IMR-90 (cell line): Measurements from ENCODE around the gene ZFPM1. TPM values are rescaled to one million over a fixed set of nuclear protein-coding genes. Genes with fewer than 3 reads are reported as not detected.

Source experiments
- ATAC-seq: fragments of 200-7000 bp; cut with Tn5 transposase; 2 replicates; pipeline ENCODE4 v1.9.1; 2020; ENCODE audit warnings: low read depth, mild to moderate bottlenecking, moderate library complexity
- BruUV-seq: library from RNA; stranded (reverse); fragments of 400-500 nt; replicated peaks from 2 replicates; lab custom pipeline; 2021; lab: Mats Ljungman, UMichigan
- CTCF ChIA-PET: fragments of 300-600 bp; formaldehyde crosslinking; extraction: SDS; loops from one replicate; lab custom pipeline; 2021; ENCODE audit warnings: antibody characterized with exemption; lab: Yijun Ruan, JAX
- POLR2A ChIA-PET: fragments of 300-600 bp; sonication (Branson Sonifier 250); formaldehyde crosslinking; loops from one replicate; lab custom pipeline; 2022; ENCODE audit warnings: antibody characterized with exemption; ENCODE audit not compliant: unreplicated experiment; lab: Charles Lee
- DNase-seq: peaks from one replicate; pipeline ENCODE4 v3.0.0; 2013
- H2AFZ ChIP-seq: replicated peaks from 2 replicates; pipeline ENCODE3; 2013; ENCODE audit warnings: low read length, mild to moderate bottlenecking; ENCODE audit not compliant: poor library complexity
- H2AK5ac ChIP-seq: 2 replicates; pipeline ENCODE4 v1.6.1; 2013; ENCODE audit warnings: low read depth, low read length, inconsistent platforms
- H2AK9ac ChIP-seq: replicated peaks from 2 replicates; pipeline ENCODE3; 2013; ENCODE audit warnings: mild to moderate bottlenecking, low read depth, low read length, moderate library complexity; ENCODE audit not compliant: poor library complexity
- H2BK120ac ChIP-seq: 2 replicates; pipeline ENCODE4 v1.6.1; 2013; ENCODE audit warnings: low read depth, low read length, inconsistent platforms
- H2BK15ac ChIP-seq: 3 replicates; pipeline ENCODE4 v1.6.1; 2013; ENCODE audit warnings: low read depth, low read length, inconsistent platforms
- H2BK20ac ChIP-seq: 2 replicates; pipeline ENCODE4 v1.6.1; 2013; ENCODE audit warnings: low read depth, mild to moderate bottlenecking, inconsistent platforms, low read length, moderate library complexity
- H2BK5ac ChIP-seq: 2 replicates; pipeline ENCODE4 v1.6.1; 2013; ENCODE audit warnings: mild to moderate bottlenecking, low read depth, low read length, inconsistent platforms; ENCODE audit not compliant: poor library complexity, severe bottlenecking
- H3K14ac ChIP-seq: replicated peaks from 2 replicates; pipeline ENCODE4 v1.6.1; 2013; ENCODE audit warnings: low read depth, low read length, inconsistent platforms
- H3K18ac ChIP-seq: 2 replicates; pipeline ENCODE4 v1.6.1; 2013; ENCODE audit warnings: low read depth, low read length, control low read depth
- H3K23ac ChIP-seq: 2 replicates; pipeline ENCODE4 v1.6.1; 2013; ENCODE audit warnings: low read depth, low read length, inconsistent platforms
- H3K27ac ChIP-seq: 2 replicates; pipeline ENCODE4 v1.5.1; 2013; ENCODE audit warnings: mild to moderate bottlenecking, control low read depth, low read length; ENCODE audit not compliant: insufficient read depth
- H3K27me3 ChIP-seq: 2 replicates; pipeline ENCODE4 v1.6.1; 2013; ENCODE audit warnings: low read length; ENCODE audit not compliant: control insufficient read depth, insufficient read depth
- H3K36me3 ChIP-seq: 2 replicates; pipeline ENCODE4 v1.6.1; 2013; ENCODE audit warnings: low read length, mixed read lengths; ENCODE audit not compliant: control insufficient read depth, insufficient read depth
- H3K4ac ChIP-seq: 2 replicates; pipeline ENCODE4 v1.6.1; 2013; ENCODE audit warnings: low read depth, low read length, inconsistent platforms
- H3K4me1 ChIP-seq: 2 replicates; pipeline ENCODE4 v1.6.1; 2013; ENCODE audit warnings: low read length, mixed read lengths; ENCODE audit not compliant: control insufficient read depth, insufficient read depth
- H3K4me2 ChIP-seq: 2 replicates; pipeline ENCODE4 v1.6.1; 2013; ENCODE audit warnings: low read depth, mild to moderate bottlenecking, control low read depth, low read length, moderate library complexity
- H3K4me3 ChIP-seq: 2 replicates; pipeline ENCODE4 v1.5.1; 2013; ENCODE audit warnings: low read depth, mild to moderate bottlenecking, control low read depth, low read length, moderate library complexity; ENCODE audit not compliant: insufficient read depth
- H3K56ac ChIP-seq: 2 replicates; pipeline ENCODE4 v1.6.1; 2013; ENCODE audit warnings: low read length, inconsistent platforms; ENCODE audit not compliant: insufficient read depth; ENCODE audit errors: extremely low read depth
- H3K79me1 ChIP-seq, 2 experiments: 2 replicates each; pipeline ENCODE4 v1.6.1; 2013; ENCODE audit warnings: low read length in 2 of 2, inconsistent platforms in 1 of 2, low read depth in 1 of 2
- H3K9ac ChIP-seq: 2 replicates; pipeline ENCODE4 v1.6.1; 2013; ENCODE audit warnings: low read depth, low read length, control low read depth
- H3K9me1 ChIP-seq: 2 replicates; pipeline ENCODE4 v1.6.1; 2013; ENCODE audit warnings: low read length, inconsistent platforms; ENCODE audit not compliant: insufficient read depth
- H3K9me3 ChIP-seq: 2 replicates; pipeline ENCODE4 v1.6.1; 2013; ENCODE audit warnings: low read length; ENCODE audit not compliant: control insufficient read depth, insufficient read depth
- H4K20me1 ChIP-seq: 2 replicates; pipeline ENCODE4 v1.6.1; 2013; ENCODE audit warnings: low read length, inconsistent platforms; ENCODE audit not compliant: insufficient read depth
- H4K5ac ChIP-seq: 2 replicates; pipeline ENCODE4 v1.6.1; 2013; ENCODE audit warnings: mild to moderate bottlenecking, low read depth, low read length, control low read depth
- H4K8ac ChIP-seq, 2 experiments: 2 replicates each; pipeline ENCODE4 v1.6.1; 2013; ENCODE audit warnings: low read depth in 2 of 2, low read length in 2 of 2, control low read depth in 1 of 2, inconsistent platforms in 1 of 2
- H4K91ac ChIP-seq: 2 replicates; pipeline ENCODE4 v1.6.1; 2013; ENCODE audit warnings: low read depth, low read length, inconsistent platforms; ENCODE audit not compliant: insufficient read depth
- BHLHE40 ChIP-seq: fragments of 150-350 bp; IDR thresholded peaks from 2 replicates; pipeline ENCODE4 v1.6.1; 2016; ENCODE audit warnings: mild to moderate bottlenecking, low read depth, low read length
- CEBPB ChIP-seq: IDR thresholded peaks from 2 replicates; pipeline ENCODE4 v1.6.1; 2012; ENCODE audit warnings: low read depth, low read length, improper control_type of control experiment
- CHD1 ChIP-seq: IDR thresholded peaks from 2 replicates; pipeline ENCODE4 v1.6.1; 2012; ENCODE audit warnings: low read depth, low read length, improper control_type of control experiment
- CTCF ChIP-seq: conservative IDR thresholded peaks from 2 replicates; pipeline ENCODE4 v1.5.1; 2012; ENCODE audit warnings: mild to moderate bottlenecking, low read depth, low read length, improper control_type of control experiment
- ELK1 ChIP-seq: fragments of 150-350 bp; IDR thresholded peaks from 2 replicates; pipeline ENCODE4 v1.6.1; 2016; ENCODE audit warnings: low read depth, mild to moderate bottlenecking, low read length, moderate library complexity, borderline replicate concordance
- FOS ChIP-seq: fragments of 150-350 bp; IDR thresholded peaks from 2 replicates; pipeline ENCODE4 v1.6.1; 2016; ENCODE audit warnings: low read depth, low read length
- MAFK ChIP-seq: IDR thresholded peaks from 2 replicates; pipeline ENCODE4 v1.6.1; 2012; ENCODE audit warnings: low read depth, low read length, improper control_type of control experiment
- MAZ ChIP-seq: IDR thresholded peaks from 2 replicates; pipeline ENCODE4 v1.6.1; 2012; ENCODE audit warnings: low read depth, mild to moderate bottlenecking, low read length, improper control_type of control experiment, moderate library complexity, borderline replicate concordance
- MXI1 ChIP-seq: IDR thresholded peaks from 2 replicates; pipeline ENCODE4 v1.6.1; 2012; ENCODE audit warnings: low read depth, mild to moderate bottlenecking, low read length, moderate library complexity, borderline replicate concordance
- NFE2L2 ChIP-seq: fragments of 150-350 bp; IDR thresholded peaks from 2 replicates; pipeline ENCODE4 v1.6.1; 2016; ENCODE audit warnings: low read depth, mild to moderate bottlenecking, low read length
- POLR2A ChIP-seq: IDR thresholded peaks from 2 replicates; pipeline ENCODE4 v1.6.1; 2012; ENCODE audit warnings: mild to moderate bottlenecking, low read depth, low read length
- RAD21 ChIP-seq: IDR thresholded peaks from 2 replicates; pipeline ENCODE4 v1.6.1; 2012; ENCODE audit warnings: low read length, improper control_type of control experiment
- RCOR1 ChIP-seq: IDR thresholded peaks from 2 replicates; pipeline ENCODE4 v1.6.1; 2012; ENCODE audit warnings: mild to moderate bottlenecking, low read length, improper control_type of control experiment; ENCODE audit not compliant: insufficient replicate concordance
- RFX5 ChIP-seq: IDR thresholded peaks from 2 replicates; pipeline ENCODE4 v1.8.0; 2012; ENCODE audit warnings: low read depth, mild to moderate bottlenecking, low read length, moderate library complexity
- SMC3 ChIP-seq: fragments of 150-350 bp; IDR thresholded peaks from 2 replicates; pipeline ENCODE4 v1.6.1; 2016; ENCODE audit warnings: low read depth, mild to moderate bottlenecking, antibody characterized with exemption, low read length, moderate library complexity
- WGBS, 2 experiments: methylation state at CpG; one replicate each; pipeline versions ENCODE4 v1.1.5 to v1.1.7; 2013; ENCODE audit warnings: missing lambda C conversion rate in 2 of 2; ENCODE audit not compliant: insufficient read length in 1 of 2; ENCODE audit errors: extremely low coverage in 2 of 2; 5-methylcytosine and 5-hydroxymethylcytosine counted together
- dilution Hi-C: fragments of 300-500 bp; cut with HindIII; formaldehyde crosslinking; loops from one replicate; pipeline ENCODE4 v1.14.3; 2018; ENCODE audit warnings: low sequenced_read_pairs; ENCODE audit not compliant: unreplicated experiment
- in situ Hi-C: fragments of 300-500 bp; cut with MboI; formaldehyde crosslinking; loops from 3 replicates; pipeline ENCODE4 v1.14.3; 2019; ENCODE audit warnings: low sequenced_read_pairs, inconsistent platforms, mixed read lengths
- intact Hi-C: fragments of 100-400 bp; cut with micrococcal nuclease; formaldehyde crosslinking; loops from 2 replicates; pipeline ENCODE4 v1.10.0; 2022
- polyA plus RNA-seq, 3 experiments: library from polyadenylated mRNA; depleted of rRNA; stranded (reverse); fragments of >200 nt; gene quantifications; 2 replicates each; pipeline ENCODE4 v1.2.3, GENCODE V29; 2012; ENCODE audit warnings: low replicate concordance in 1 of 3
- total RNA-seq: library from RNA; depleted of rRNA; stranded (reverse); fragments of >200 nt; gene quantifications from 2 replicates; pipeline ENCODE4 v1.2.3, GENCODE V29; 2012
- TF ChIP-seq, protein P1 (sequence below): fragments of 150-350 bp; IDR thresholded peaks from 2 replicates; pipeline ENCODE4 v1.6.1; 2017; ENCODE audit warnings: mild to moderate bottlenecking, antibody characterized with exemption, low read length, low read depth

The ZFPM1 gene
- total and polyA plus RNA-seq, 2 of the 4 experiments (the other 2 are of a cell fraction) = 0.36 to 1.1 TPM

- H3K36me3 ChIP-seq = peaks cover 23% of the 10 kb centered on the region; the same call in 1 of the 2 replicates
- no TSS peak for BruUV-seq
- H4K20me1 ChIP-seq = peaks cover 64% of the 10 kb centered on the region
- peak; percentile 0; the same call in 1 of the 2 replicates for ATAC-seq
- no peak for DNase-seq
- no peak overlapping the region for H2AK5ac ChIP-seq
- H3K18ac ChIP-seq = no peak overlapping the region
- H2BK5ac ChIP-seq = no peak overlapping the region
- no peaks in the 10 kb centered on the region for H3K9me3 ChIP-seq
- H3K4me3 ChIP-seq = no peak overlapping the region
- no peak overlapping the region for H3K56ac ChIP-seq
- no peak overlapping the region for H2AFZ ChIP-seq
- peaks cover 4 to 11% of the 10 kb centered on the region in 2 experiments; a peak in 3 of 4 replicates for H3K79me1 ChIP-seq
- POLR2A ChIA-PET = no interaction called here
- in situ Hi-C loops = no loop called here
- no peak overlapping the region for H2BK20ac ChIP-seq
- intact Hi-C loops = no loop called here
- peaks cover 2% of the 10 kb centered on the region; the same call in 1 of the 2 replicates for H3K9me1 ChIP-seq
- no peak overlapping the region for H4K91ac ChIP-seq
- H3K4ac ChIP-seq = no peak overlapping the region
- no peak overlapping the region for H3K9ac ChIP-seq
- H3K27ac ChIP-seq = no peak overlapping the region
- no peak overlapping the region for H2BK15ac ChIP-seq
- no peak overlapping the region for H3K4me2 ChIP-seq
- no peak overlapping the region for H2BK120ac ChIP-seq
- no peak overlapping the region for H4K5ac ChIP-seq
- TF ChIP-seq POLR2A (no peak), CHD1 (no peak), BHLHE40 (no peak), RCOR1 (no peak), SMC3 (no peak), RFX5 (no peak), RAD21 (no peak), FOS (no peak), MAZ (no peak), MXI1 (no peak), MAFK (no peak), CTCF (no peak), CEBPB (no peak), NFE2L2 (no peak), ELK1 (no peak)
- TF ChIP-seq, protein P1, sequence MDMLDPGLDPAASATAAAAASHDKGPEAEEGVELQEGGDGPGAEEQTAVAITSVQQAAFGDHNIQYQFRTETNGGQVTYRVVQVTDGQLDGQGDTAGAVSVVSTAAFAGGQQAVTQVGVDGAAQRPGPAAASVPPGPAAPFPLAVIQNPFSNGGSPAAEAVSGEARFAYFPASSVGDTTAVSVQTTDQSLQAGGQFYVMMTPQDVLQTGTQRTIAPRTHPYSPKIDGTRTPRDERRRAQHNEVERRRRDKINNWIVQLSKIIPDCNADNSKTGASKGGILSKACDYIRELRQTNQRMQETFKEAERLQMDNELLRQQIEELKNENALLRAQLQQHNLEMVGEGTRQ = no peak
- H3K27me3 ChIP-seq = no peaks in the 10 kb centered on the region
- no peak overlapping the region for H3K23ac ChIP-seq
- no peak overlapping the region for H3K14ac ChIP-seq
- peaks cover 6% of the 10 kb centered on the region for H3K4me1 ChIP-seq
- dilution Hi-C loops = no loop called here
- WGBS, 2 experiments = no CpG with 5 or more reads among the region's 9 CpGs
- no peak overlapping the region for H4K8ac ChIP-seq
- CTCF ChIA-PET = interaction anchor here (0.6 kb wide), 1 partner anchor 10 kb away, joined by 3 read pairs; the partner anchor contains the start of gene ZFPM1
- H2AK9ac ChIP-seq = no peak overlapping the region
These were observed 10.7 kb upstream of the ZFPM1 start for GRCh38 chr16:88442383-88442726.
